GM21367 (cell line): ENCODE data around the gene MTCH1.
"Not testable (repeated sequence)": the region's sequence is repeated elsewhere in the genome, so short reads cannot be mapped to it uniquely, and the experiment has no call there.

ENCODE experiments used
- ATAC-seq: cut with Tn5 transposase; IDR thresholded peaks from one replicate; pipeline ENCODE4 v1.9.1; 2021; ENCODE audit not compliant: unreplicated experiment

The MTCH1 gene

DNA sequence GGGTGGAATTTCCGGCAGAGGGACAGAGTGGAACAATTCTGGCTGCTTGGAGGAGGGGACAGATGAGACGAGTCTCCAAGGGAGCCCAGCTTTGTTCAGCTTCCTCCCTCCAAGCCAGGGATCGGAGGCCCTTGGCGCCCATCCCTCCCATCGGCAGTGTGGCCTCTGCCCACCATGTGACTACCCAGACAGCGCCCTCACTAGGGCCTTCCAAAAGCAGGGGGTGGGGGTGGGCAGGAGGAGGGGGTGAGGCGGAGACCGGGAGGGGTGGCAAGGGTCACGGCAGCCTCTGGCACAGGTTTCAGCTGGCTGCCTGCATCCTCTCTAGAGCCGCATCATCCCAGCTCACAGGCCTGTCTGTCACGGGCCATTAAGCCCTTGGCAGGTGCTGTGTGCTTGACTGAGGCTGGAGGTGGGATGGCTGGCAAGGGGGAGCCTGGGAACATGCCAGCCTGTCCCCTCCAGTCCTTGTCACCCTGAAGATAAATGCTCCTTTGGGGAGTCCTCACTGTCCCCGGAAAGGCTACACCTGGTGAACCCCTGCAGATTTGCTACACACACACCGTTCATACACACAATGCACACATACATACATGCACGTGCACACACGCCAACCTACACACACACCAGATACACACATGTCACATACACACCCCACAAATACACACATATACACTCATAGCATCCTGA, 13.2 kb upstream of the MTCH1 start:
- no peak for ATAC-seq

- ATAC-seq = no peak
Measured at GRCh38 chr6:36998723-36999038, 12.7 kb upstream of the MTCH1 start.

DNA sequence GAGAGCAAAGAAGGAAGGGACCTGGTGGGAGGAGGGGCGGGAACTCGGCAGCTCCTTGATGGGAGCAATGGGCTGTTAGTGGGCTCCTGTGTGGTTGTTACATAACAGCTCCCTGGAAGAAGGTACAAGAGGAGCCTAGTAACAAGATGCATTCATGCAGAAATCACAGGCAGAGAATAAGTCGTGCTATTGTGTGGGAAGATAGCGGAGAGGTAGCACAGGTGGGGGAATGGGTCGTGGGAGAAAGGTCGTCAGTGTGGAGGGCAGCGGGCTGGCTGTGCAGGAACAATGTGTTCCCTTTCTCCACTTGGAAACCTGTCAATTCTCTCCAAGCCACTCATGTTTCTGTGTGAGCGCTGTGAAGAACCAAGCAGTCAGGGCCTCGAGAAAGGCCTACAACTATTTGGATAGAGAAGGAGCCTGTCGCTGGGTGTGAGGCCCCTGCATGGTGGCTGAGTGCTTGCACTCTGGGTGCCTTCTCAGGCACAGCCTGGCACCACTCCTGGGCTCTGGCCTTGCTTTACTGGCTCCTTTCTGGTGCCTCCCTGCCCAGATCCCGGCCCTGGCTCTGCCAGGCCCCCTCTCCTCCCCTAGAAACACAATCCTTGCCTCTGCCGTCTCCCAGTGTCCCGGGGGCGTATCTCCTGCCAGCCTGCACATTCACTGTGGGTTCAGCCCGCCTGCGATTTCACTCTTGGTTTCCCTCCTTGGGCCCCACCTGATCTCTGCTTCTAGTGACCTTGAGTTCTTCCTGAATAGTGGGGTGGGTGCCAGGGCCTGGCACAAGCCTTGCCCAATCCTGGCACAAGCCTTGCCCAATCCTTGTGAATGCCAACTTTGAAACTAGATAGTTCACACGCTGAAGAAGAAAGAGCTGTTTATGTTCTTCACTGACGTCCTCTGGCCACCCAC, 12.1 kb upstream of the MTCH1 start:
- no peak for ATAC-seq

GRCh38 chr6:36990401-36990800, 4.4 kb upstream of the MTCH1 start:
- ATAC-seq = not testable (repeated sequence)

- no peak for ATAC-seq
Measured at GRCh38 chr6:36989264-36989663, 3.3 kb upstream of the MTCH1 start.

DNA sequence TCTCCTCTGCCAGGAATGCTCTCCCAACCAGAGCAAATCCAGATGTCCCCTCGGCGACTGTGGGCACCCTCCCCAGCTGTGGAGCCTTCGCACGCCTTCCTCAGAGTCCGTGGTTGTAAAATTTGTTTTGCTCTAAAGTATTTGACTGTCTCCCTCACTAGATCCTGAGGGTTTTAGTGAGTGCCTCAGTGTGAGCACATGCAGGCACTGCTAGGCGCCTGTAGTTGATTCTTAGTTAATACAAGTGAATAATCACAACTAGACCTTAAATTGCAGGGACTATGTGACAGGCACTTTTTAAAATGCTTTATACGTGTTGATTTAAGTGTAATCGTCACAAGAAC, 680 bp upstream of the MTCH1 start:
- no peak for ATAC-seq

- peak; percentile 2 for ATAC-seq
Measured at GRCh38 chr6:36985417-36985807, 584 bp downstream of the MTCH1 start.

DNA sequence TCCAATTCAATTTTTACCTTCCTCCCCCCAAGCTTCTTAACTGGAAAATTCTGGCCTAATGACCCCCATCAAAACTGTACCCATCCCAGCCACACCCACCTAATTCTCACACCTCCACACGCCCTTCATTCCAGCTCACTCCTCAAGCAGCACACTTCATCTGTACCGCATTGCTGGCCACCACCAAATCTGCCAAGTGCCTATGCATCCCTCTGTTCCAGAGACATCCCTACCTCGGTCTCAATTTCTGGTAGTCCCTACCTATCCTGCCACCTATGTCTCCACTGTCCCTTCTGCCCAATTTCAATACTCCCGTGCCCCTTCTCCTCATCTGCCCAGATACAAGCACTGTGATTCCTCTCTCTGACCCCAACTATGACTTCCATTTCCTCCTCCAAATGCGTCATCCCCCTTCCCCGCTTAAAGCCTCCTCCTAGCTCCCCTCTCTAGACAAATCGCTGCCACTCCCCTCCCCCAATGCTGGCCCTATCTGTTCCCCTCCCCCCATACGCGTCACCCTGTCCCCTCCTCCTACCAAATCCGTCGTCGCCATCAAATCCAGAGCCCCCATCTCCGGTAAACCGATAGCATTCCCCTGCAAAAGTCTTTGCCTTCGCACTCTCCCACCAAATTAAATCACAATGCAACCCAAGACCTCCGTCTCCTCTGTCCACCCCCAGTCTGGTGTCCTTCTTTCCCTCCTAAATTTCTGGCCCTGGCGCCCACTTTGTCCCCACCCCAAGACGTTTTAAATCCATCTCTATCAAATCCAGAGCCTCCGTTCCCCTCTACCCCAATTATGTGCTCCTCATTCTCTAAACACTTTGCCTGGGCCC, 1.2 kb downstream of the MTCH1 start:
- ATAC-seq = no peak

DNA sequence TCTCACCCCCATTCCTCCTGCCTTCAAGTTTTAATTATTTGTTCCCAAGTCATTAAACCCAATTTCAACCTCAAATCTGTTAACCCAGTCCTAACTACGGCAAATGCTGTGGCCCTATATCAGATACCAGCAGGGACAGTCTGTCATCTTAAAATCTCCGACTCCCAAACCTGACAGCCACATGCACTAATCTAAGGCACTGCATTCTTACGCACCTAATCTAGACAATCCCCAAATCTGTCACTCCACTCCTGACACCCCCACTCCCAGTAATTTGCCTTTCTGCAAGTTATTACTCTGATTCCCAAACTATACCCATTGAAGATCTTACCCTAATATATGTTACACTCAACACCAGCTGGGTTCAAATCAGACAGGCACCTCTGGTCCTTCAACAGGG, 2.5 kb downstream of the MTCH1 start:
- no peak for ATAC-seq

GRCh38 chr6:36980876-36981619, 4.9 kb downstream of the MTCH1 start:
- no peak for ATAC-seq

- ATAC-seq = no peak
Measured at GRCh38 chr6:36980129-36980528, 5.9 kb downstream of the MTCH1 start.

- ATAC-seq = no peak
Measured at GRCh38 chr6:36979347-36979742, 6.7 kb downstream of the MTCH1 start.

DNA sequence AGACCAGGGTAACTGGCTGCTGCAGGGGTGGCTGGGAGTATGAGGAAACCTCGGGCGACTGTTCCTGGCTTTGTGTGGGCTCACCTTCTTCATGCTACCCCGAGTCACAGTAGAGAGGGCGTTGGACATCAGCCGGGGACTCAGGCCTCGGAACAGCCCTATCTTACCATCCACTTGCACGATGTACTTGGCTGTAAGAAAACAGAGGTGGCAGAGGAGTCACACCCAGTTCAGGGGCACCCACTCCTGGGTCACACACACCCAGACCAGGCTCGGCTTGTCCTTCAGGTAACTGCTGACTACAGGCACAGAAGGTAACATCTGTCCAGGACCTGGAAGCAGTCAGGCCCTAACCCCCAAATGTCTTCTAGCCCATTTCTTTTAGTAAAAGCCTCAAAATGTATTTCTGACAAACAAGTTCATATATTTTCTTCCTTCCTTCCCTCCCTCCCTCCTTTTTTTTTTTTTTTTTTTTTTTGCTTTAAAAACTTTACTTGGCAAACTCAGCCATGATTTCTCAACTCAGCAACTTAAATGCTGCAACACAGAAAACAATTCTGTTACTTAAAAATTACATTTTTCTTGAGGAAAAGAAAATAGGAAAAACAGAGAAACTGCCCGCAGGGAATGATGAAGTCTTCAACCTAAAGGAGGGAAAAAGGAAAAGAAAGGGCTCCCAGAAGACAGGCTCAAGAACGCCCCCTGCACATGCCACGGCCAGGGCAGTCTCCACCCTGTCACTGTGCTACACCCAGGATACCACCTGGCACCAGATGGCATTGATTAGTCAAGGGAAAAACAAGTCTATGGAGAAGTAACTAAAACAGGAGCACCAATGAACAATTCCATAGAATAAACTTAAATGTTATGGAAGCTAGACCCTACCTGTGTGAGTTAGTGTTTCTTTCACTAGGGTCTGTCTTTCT, 7.3 kb downstream of the MTCH1 start:
- ATAC-seq = no peak

GRCh38 chr6:36977470-36977941, 8.5 kb downstream of the MTCH1 start:
- no peak for ATAC-seq

- no peak for ATAC-seq
Measured at GRCh38 chr6:36976931-36977330, 9.1 kb downstream of the MTCH1 start.

- no peak for ATAC-seq
Measured at GRCh38 chr6:36976509-36976908, 9.5 kb downstream of the MTCH1 start.

- no peak for ATAC-seq
Measured at GRCh38 chr6:36976007-36976264, 10.1 kb downstream of the MTCH1 start.

DNA sequence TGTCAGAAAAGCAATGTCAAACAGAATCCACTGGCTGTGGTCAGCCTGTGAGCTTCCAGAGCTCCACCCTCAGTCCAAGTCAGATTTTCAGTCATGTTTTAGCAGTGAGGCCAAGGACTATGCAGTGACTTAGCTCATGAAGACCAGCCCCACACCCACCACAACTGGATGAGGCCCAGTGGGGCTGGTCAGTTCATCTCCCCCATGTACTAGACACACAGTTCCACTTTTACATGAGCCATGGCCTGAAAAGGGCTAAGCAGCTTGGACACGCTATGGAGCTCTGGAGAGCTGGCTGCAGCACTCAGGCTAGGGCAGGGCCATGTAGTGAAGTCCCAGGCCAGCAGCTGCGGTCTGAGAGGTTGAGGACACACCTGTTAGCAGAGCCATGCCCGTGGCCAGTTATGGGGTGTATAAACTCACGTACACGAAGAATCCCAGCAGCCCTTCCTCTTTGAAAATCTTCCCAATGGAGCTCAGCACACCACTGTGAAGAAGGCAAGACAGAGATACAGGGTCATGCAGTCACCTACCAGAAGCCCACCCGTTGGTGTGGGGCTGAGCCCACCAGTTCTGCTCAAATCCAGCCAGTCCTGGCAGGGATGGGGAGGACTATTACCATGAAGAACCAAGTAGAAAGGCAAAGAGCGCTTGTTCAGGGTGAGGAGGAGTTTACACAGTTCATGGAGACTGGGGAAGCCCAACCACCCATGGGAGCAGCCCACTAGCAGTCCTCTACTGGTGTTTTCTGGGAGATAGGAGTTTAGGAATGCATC, 10.6 kb downstream of the MTCH1 start:
- ATAC-seq = no peak

DNA sequence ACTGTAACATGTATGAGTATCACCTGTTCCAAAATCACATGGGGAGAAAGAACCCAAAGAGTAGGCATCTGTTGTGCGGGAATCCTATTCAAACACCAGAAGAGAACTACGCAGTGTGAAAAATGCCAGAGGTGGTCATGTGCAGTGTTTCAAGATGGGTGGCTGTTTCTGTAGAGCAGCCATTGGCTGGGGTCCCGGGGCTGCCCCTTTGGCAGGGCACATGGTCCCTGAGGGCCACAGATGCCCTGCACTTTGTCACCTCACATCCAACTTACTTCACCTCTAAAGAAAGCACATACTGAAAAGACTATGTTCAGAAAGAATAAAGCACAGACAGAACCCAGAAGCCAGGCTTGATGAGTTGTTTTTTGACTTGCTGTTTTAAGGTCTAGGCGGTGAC, 12.3 kb downstream of the MTCH1 start:
- no peak for ATAC-seq
